Activated CD4-positive, CD25-positive, alpha-beta regulatory T cell treated with anti-CD3 and anti-CD28 coated beads, Interleukin-2, amount 50 U/mL, for 16 hours (primary cell): Measurements from ENCODE around the gene SLC16A2.
"Not testable (repeated sequence)": the region's sequence is repeated elsewhere in the genome, so short reads cannot be mapped to it uniquely, and the experiment has no call there.

Source experiments
- DNase-seq: peaks from one replicate; pipeline ENCODE4 v3.0.0-alpha.2; 2020; ENCODE audit warnings: low read depth, low spot score

SLC16A2 gene

GRCh38 chrX:74446876-74447275 lies 25.6 kb downstream of the SLC16A2 start:
- no peak for DNase-seq

DNA sequence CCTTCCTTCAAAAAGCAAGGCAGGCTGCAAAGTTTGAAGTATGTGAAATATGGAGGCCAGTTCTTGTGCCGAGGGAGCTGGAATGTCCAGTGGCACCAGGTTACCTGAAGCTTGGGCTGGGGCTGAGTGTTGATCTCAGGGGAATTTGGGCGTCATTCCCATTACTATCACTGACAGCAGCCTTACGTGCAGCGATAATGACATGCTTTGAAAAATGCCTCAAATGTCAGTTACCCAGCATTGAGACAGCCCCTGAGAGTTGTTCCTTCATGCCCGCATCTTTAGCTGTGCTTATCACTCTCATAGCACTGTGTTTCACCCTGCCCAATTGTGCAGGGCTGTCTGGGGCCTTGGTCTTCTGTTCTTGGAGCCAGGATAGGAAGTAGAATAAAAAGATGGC lies 27.4 kb downstream of the SLC16A2 start:
- no peak for DNase-seq

DNA sequence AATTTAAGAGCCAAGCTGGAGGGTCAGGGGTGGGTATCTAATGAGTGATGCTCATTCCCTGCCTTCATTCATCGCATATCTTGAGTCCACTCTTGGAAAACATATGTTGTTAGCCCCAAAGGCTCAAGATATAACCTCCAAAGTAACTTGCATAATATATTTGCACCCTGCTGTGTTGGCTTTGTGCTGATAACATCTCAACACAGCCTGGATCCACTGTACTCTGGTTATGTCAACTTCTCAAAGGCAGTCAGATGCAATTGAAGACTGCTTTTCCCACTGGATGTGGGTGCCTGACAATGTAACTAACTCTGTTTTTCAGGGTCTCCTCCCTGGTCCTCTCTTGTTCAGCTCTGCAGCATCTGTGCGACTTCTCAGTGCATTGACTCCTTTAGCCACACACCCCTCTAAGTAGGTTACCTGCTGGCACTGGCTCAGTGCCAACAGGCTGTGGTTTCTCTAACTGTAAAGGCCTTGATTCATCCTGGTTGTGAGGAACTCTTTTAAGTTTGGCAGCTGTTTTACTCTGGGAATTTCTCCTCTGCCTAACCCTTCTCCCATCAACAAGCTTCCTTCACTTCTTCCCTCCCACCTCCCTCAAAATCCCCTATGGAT lies 28.1 kb downstream of the SLC16A2 start:
- DNase-seq: no peak

DNA sequence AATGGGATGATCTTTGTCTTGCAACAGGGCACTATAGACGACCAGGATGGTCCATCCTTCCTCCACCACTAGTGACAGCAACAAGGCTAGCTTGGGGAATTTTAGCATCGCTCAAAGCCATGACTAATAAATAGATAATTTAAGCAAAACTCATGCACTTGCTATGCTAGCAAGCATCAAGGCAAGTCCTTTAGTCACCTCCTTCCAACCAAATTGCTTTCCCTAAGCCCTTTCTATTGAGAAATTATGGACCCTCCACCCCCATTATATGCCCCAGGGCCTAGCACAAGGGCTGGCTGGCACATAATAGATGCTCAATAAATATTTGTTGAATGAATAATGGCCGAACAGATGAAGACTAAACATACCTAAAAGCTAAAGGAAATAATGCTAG lies 28.6 kb downstream of the SLC16A2 start:
- no peak for DNase-seq

- DNase-seq: no peak
Measured at GRCh38 chrX:74450803-74451449, 29.6 kb downstream of the SLC16A2 start.

DNA sequence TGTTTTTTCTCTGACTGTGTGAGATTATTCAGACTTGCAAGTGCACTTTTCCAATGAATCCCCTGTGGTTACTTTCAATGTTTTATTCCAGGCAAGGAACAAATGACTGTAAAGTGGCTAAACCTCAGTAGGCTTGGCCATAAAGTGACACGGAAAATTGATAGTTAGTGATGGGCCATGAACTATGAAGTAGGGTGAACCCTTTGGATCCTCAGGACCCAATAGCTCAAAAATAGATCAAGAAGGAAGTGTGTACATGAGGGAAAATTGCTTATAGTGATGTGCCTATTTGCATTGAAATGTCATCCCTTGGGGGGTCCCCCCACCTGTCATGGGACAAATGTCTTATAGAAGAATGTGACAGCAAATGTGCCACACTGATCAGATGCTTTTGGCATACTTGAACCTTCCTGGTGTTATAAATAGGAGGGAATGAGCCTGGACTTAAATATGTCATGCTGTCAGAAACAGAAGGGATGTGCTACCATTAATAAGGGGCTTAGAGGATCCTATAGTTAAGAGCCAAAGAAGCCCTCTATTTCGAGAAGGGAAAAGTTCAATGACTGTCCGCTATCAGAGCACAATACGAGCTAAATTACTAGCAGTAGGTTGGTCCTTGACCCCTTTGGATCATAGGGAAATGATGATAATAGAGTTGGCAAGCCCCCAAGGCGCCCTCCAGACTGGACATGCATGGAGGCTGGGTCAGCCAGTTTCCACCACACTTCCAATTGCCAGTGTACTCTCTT lies 30.3 kb downstream of the SLC16A2 start:
- DNase-seq: no peak

GRCh38 chrX:74452199-74452481 lies 30.8 kb downstream of the SLC16A2 start:
- DNase-seq: no peak

DNA sequence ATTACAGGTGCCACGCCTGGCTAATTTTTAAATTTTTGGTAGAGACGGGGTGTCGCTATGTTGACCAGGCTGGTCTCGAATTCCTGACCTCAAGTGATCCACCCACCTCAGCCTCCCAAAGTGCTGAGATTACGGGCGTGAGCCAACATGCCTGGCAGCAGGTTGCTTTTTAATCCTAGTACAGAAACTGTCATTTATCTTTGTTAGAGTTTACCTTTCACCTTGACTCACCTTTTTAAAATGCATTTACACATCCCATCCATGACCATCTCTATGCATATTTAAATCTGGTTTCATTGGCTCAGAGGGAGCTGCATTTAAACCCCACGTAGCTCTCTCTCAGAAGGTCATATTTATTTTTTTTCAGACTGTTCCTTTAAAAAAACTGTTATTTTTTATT lies 31.9 kb downstream of the SLC16A2 start:
- no peak for DNase-seq

- DNase-seq: not testable (repeated sequence)
Measured at GRCh38 chrX:74454233-74454632, 32.9 kb downstream of the SLC16A2 start.

DNA sequence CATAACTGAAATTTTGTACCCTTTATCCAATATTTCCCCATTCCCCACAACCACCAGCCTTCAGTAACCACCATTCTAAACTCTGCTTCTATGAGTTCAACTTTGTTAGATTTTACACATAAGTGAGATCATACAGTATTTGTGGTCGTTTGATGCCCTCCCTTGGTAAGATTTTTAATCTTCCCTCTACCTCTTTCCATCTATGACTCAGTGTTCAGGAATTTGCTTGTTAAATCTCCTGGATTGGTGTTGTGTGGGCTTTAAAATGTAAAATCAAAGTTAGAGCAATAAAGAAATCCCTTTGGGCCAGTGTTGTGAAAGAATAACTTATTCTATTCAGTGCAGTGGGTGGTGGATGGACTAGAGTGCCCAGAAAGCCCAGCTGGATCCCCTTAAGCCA lies 37.4 kb downstream of the SLC16A2 start:
- no peak for DNase-seq

DNA sequence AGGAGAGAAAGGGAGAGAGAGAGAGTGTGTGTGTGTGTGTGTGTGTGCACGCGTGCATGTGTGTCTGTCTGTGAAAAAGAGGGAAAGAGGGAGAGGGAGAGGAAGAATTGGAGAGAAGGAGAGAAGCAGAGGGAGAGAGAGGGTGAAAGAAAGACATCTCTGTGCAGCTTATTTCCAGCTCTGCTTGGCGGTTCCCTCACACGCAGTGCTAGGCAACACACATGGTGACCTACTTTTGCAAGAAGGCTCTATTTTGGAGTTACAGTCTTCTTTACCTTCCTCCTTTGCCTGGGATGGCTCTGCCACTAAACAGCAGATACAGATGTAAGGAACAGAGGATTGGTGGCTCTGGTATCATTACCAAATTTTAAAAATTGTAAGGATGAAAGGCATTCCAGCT lies 40.1 kb downstream of the SLC16A2 start:
- no peak for DNase-seq

DNA sequence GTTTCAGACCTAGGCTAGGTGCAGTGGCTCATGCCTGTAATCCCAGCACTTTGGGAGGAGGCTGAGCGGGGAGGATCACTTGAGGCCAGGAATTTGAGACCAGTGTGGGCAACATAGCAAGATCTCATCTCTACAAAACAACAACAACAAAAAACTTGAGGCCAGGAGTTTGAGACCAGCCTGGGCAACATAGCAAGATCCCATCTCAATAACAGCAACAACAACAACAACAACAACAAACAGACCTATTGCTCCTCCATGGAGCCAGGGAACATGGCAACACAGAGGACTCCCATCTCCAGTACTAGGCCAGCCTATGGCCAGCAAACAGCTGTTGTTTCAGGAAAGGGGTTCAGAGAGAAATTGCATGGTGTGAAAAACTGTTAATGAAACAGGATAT lies 43.4 kb downstream of the SLC16A2 start:
- no peak for DNase-seq

DNA sequence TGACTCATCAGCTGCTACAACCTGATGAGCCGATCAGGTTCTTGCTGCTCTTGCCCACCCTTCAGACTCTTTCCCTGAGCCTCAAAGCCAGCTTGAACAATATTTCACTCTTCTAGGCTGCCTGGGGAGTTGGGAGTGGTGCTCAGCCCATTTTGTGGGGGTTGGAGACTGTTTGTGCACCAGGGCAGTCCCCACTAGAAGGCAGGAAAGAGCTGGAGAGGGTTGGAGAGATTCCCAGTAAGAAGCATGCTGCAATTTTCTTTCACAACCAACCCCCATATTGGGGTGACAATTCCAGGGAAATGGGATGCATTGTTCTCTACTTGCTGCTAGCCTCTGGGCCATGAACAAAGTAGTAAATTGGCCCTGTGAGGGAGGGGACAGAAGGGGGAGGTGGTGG lies 44.1 kb downstream of the SLC16A2 start:
- DNase-seq: no peak

DNA sequence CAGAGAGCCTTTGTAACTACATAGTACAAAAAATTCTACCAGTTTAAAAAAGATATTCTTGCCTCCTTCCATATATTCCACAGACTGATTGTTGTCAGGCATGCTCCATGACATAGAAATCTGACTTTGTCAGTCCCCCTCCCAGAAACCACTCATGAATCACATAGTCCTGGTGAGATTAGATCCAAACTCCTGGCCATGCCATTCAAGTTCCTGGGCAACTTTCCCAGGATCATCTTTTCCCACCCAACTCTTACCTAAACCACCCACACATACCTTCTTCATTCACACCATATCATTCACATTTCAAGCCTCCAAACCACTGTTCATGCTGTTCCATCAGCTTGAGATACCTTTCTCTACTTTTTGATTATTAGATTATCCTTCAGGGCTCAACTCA lies 46.4 kb downstream of the SLC16A2 start:
- no peak for DNase-seq

DNA sequence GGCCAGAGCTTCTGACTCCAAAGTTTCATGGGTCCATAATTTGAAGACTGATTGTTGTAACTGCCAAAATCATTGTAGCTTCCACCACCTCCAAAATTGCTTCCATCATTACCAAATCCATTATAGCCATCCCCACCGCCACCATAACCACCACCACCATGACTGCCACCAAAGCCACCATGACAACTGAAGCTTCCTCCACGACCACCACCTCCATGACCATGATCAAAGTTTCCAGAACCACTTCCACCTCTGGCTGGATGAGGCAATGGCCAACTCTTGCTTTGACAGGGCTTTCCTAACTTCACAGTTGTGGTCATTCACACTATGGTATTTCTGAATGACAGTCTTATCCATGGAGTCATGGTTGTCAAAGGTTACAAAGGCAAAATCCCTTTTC lies 51.8 kb downstream of the SLC16A2 start:
- DNase-seq: not testable (repeated sequence)

DNA sequence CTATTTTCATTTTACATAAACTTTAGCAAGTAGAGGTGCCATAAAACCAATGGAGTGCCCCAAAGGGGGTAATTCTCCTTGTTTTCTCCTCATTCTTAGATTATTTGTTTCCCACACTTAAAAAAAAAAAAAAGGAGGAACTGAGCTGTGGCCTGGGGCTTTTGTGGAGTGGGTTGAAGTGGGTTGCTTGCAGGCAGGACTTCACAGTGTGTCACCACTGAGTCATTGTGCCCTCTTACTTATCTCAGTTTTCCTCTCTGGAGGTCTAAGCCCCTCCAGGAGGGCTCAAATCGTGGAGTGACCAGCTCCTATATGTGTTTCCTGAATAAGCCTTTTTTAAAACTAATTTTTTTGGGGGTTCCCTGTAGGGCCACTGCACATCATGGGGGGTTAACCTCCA lies 69.0 kb downstream of the SLC16A2 start:
- no peak for DNase-seq

- no peak for DNase-seq
Measured at GRCh38 chrX:74492720-74493201, 71.5 kb downstream of the SLC16A2 start.

- no peak for DNase-seq
Measured at GRCh38 chrX:74493806-74494205, 72.5 kb downstream of the SLC16A2 start.

DNA sequence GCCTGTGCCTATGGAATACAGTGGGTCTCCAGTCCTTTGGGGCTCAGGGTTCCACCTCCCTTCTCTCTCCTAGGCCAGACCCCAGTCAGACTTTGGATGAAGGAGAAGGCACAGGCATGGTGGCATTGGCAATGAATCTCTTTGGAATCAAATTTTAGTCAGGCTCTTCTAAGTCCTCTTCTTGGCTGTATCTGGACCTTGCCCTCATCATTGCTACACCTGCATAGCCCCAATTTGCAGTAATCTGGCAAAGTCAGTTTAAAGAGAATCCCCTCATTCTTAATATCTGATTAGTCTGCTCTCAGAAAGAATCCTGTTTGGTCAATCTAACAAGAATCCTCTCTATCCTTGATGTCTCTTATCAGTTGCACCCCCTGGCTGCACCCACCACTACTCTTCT lies 77.6 kb downstream of the SLC16A2 start:
- DNase-seq: no peak

DNA sequence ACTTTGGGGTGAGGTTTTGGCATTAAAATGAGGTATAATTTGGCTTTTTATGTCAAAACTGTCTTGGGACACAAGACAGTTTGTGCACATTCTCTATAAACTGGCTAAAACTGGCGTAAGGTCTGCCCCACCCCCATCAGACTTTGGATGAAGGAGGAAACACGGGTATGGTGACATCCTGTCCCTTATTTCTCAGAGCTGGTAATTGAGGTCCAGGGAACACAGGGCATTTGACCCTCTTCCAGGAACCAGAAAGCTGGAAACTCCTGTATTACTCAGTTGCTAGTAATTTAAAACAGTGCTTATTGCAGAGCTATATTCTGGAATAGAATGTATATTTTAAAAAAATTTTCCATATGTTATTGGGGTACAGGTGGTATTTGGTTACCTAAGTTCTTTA lies 78.8 kb downstream of the SLC16A2 start:
- DNase-seq: no peak

DNA sequence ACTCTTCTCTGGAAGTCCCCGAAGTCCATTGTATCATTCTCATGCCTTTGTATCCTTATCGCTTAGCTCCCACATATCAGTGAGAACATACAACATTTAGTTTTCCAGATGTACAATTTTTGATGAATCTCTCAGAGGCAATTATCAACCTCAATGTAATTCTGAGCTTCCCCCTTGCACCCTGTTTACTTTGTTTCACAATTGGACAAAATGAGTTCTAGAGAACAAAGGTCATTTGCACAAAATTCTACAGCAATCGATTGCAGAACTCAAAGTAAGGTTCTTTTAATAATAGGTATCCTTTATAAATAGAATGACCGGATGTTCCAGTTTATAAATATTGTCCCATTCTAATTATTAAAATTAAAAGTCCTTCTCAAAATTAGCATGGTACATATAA lies 79.3 kb downstream of the SLC16A2 start:
- no peak for DNase-seq

DNA sequence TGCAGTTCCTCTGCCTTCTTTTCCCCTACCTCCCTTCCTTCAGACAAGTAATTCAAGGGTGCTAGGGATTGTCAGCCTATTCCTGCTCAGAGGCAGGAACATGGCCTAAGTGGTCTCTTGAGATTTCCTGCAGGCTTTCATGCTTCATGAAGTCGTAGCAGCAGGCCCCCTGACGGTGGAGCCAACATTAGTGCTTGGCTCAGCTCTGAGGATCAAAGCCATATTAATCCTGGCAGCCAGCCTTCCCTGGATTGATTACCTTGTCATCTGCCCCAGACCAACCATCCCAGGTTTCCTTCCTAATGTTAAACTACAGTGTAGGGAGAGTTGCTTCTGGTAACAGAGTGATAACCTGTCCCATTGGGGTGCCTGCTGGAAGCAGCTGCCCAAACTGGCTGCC lies 84.1 kb downstream of the SLC16A2 start:
- no peak for DNase-seq
